Endothelial cell of umbilical vein (primary cell): Measurements from ENCODE around the gene LMTK2. TPM values are rescaled to one million over a fixed set of nuclear protein-coding genes. Genes with fewer than 3 reads are reported as not detected.

Experiments
- BruUV-seq: library from RNA; stranded (reverse); fragments of 400-500 nt; replicated peaks from 2 replicates; lab custom pipeline; 2021; lab: Mats Ljungman, UMichigan
- CTCF ChIA-PET: fragments of 300-600, 350-600 bp; sonication (Branson Sonifier 250); formaldehyde crosslinking; loops from one replicate; lab custom pipeline; 2021; ENCODE audit warnings: antibody characterized with exemption, inconsistent platforms; lab: Charles Lee
- POLR2A ChIA-PET: fragments of 300-600, 350-600 bp; sonication (Branson Sonifier 250); formaldehyde crosslinking; loops from one replicate; lab custom pipeline; 2021; ENCODE audit warnings: antibody characterized with exemption, inconsistent platforms; lab: Charles Lee
- DNase-seq: peaks from one replicate; pipeline ENCODE4 v3.0.0-alpha.2; 2011; ENCODE audit warnings: low read depth, low spot score
- FAIRE-seq: peaks from 2 replicates; lab custom pipeline; 2011; peaks lifted over from hg19 to GRCh38; lab: Jason Lieb, UNC
- H2AFZ ChIP-seq: 2 replicates; pipeline ENCODE4 v1.6.0; 2012; ENCODE audit warnings: low read depth, low read length, control low read depth, inconsistent platforms
- H3K27ac ChIP-seq: 2 replicates; pipeline ENCODE4 v1.5.1; 2011; ENCODE audit warnings: low read depth, mild to moderate bottlenecking, control low read depth, low read length, moderate library complexity; ENCODE audit not compliant: insufficient read depth
- H3K27me3 ChIP-seq, 2 experiments: 2 replicates each; pipeline versions ENCODE4 v1.6.0 to v1.6.1; 2011; ENCODE audit warnings: low read length in 2 of 2, mixed read lengths in 1 of 2; ENCODE audit not compliant: control insufficient read depth in 2 of 2, insufficient read depth in 2 of 2
- H3K36me3 ChIP-seq, 2 experiments: 2 replicates in 1 of 2; 3 replicates in 1 of 2; pipeline ENCODE4 v1.5.1; 2011; ENCODE audit warnings: low read length in 2 of 2, mild to moderate bottlenecking in 1 of 2, moderate library complexity in 1 of 2; ENCODE audit not compliant: control insufficient read depth in 2 of 2, insufficient read depth in 2 of 2; ENCODE audit errors: extremely low read depth in 1 of 2
- H3K4me1 ChIP-seq: 3 replicates; pipeline ENCODE4 v1.5.1; 2011; ENCODE audit warnings: mild to moderate bottlenecking, low read length; ENCODE audit not compliant: control insufficient read depth, insufficient read depth; ENCODE audit errors: extremely low read depth
- H3K4me2 ChIP-seq: 2 replicates; pipeline ENCODE4 v1.6.1; 2011; ENCODE audit warnings: low read length, control low read depth, mixed read lengths; ENCODE audit not compliant: insufficient read depth
- H3K4me3 ChIP-seq, 3 experiments: fragments of 200-600 bp in 1 of 3; sonication (generic), shearing (Covaris generic) in 1 of 3; replicated peaks in 1 of 3; 2 replicates each; pipeline ENCODE4 v1.5.1; 2011 to 2016; ENCODE audit warnings: control low read depth in 3 of 3, low read length in 3 of 3, mild to moderate bottlenecking in 2 of 3, inconsistent platforms in 1 of 3, low read depth in 1 of 3, moderate library complexity in 1 of 3; ENCODE audit not compliant: insufficient read depth in 1 of 3
- H3K79me2 ChIP-seq: 2 replicates; pipeline ENCODE4 v1.6.0; 2012; ENCODE audit warnings: low read length, inconsistent platforms; ENCODE audit not compliant: control insufficient read depth, insufficient read depth
- H3K9ac ChIP-seq: replicated peaks from 2 replicates; pipeline ENCODE3; 2011; ENCODE audit warnings: low read length, control low read depth; ENCODE audit not compliant: insufficient read depth; ENCODE audit errors: extremely low read depth
- H3K9me1 ChIP-seq: replicated peaks from 3 replicates; pipeline ENCODE4 v1.6.0; 2011; ENCODE audit warnings: mild to moderate bottlenecking, low read length; ENCODE audit not compliant: control insufficient read depth, insufficient read depth; ENCODE audit errors: extremely low read depth
- H3K9me3 ChIP-seq: replicated peaks from 2 replicates; pipeline ENCODE4 v1.5.1; 2012; ENCODE audit warnings: low read length, inconsistent platforms; ENCODE audit not compliant: control insufficient read depth, insufficient read depth
- H4K20me1 ChIP-seq: replicated peaks from 2 replicates; pipeline ENCODE3; 2011; ENCODE audit warnings: mild to moderate bottlenecking, low read length; ENCODE audit not compliant: control insufficient read depth, insufficient read depth; ENCODE audit errors: extremely low read depth
- CTCF ChIP-seq, 2 donors: IDR thresholded peaks; 1 replicate in 1 of 2; 2 replicates in 1 of 2; pipeline ENCODE4 v1.5.1; 2011; ENCODE audit warnings: low read length in 2 of 2, mild to moderate bottlenecking in 2 of 2, moderate library complexity in 2 of 2, control low read depth in 1 of 2, inconsistent platforms in 1 of 2, low read depth in 1 of 2; ENCODE audit not compliant: insufficient read depth in 1 of 2; ENCODE audit errors: extremely low read depth in 1 of 2
- EZH2 ChIP-seq: IDR thresholded peaks from 2 replicates; pipeline ENCODE4 v1.6.1; 2012; ENCODE audit warnings: borderline replicate concordance, low read depth, mild to moderate bottlenecking, moderate library complexity, low read length, inconsistent platforms; ENCODE audit not compliant: severe bottlenecking
- FOS ChIP-seq: IDR thresholded peaks from 2 replicates; pipeline ENCODE4 v1.6.1; 2011; ENCODE audit warnings: mild to moderate bottlenecking, low read length, moderate library complexity, borderline replicate concordance; ENCODE audit not compliant: insufficient read depth
- GATA2 ChIP-seq: IDR thresholded peaks from 2 replicates; pipeline ENCODE4 v1.7.0; 2011; ENCODE audit warnings: low read depth, mild to moderate bottlenecking, moderate library complexity, mixed read lengths, low read length; ENCODE audit not compliant: insufficient read length, insufficient read depth
- JUN ChIP-seq: IDR thresholded peaks from 2 replicates; pipeline ENCODE4 v1.6.1; 2011; ENCODE audit warnings: borderline replicate concordance, low read depth; ENCODE audit not compliant: insufficient read length, insufficient read depth
- MAX ChIP-seq: IDR thresholded peaks from 2 replicates; pipeline ENCODE4 v1.6.1; 2011; ENCODE audit not compliant: insufficient read depth, insufficient read length
- MYC ChIP-seq: IDR thresholded peaks from one replicate; pipeline ENCODE4 v1.6.1; 2011; ENCODE audit warnings: mild to moderate bottlenecking, low read depth, low read length
- POLR2A ChIP-seq: IDR thresholded peaks from 2 replicates; pipeline ENCODE4 v1.6.1; 2012; ENCODE audit warnings: low read depth, mild to moderate bottlenecking, control low read depth, low read length
- POLR2AphosphoS5 ChIP-seq: IDR thresholded peaks from 2 replicates; pipeline ENCODE4 v1.6.1; 2012; ENCODE audit warnings: low read depth, mild to moderate bottlenecking, control low read depth, low read length, moderate library complexity; ENCODE audit not compliant: insufficient read depth
- dilution Hi-C: fragments of 300-500 bp; cut with MboI; formaldehyde crosslinking; loops from one replicate; pipeline ENCODE4 v1.15.0; 2019; ENCODE audit warnings: low sequenced_read_pairs; ENCODE audit not compliant: extremely low pct_ligation_motif_present
- intact Hi-C: fragments of 100-400 bp; cut with micrococcal nuclease; formaldehyde crosslinking; loops from one replicate; pipeline ENCODE4 v1.10.0; 2022
- polyA plus RNA-seq, 4 experiments: library from polyadenylated mRNA; depleted of rRNA in 3 of 4; stranded (reverse) in 3 of 4; unstranded in 1 of 4; fragments of >200 nt; gene quantifications; 2 replicates each; pipeline versions ENCODE4 v1.2.1 to v1.2.3, GENCODE V29; 2011 to 2012; ENCODE audit warnings: missing spikeins in 1 of 4
- total RNA-seq: library from RNA; stranded (reverse); gene quantifications from 2 replicates; pipeline ENCODE4 v1.2.3, GENCODE V29; 2021

Gene LMTK2
- total and polyA plus RNA-seq, 2 donors (not counting 3 experiments of a cell fraction or from before 2014, with no cell fraction given), result 5.9 to 13.8 TPM

DNA sequence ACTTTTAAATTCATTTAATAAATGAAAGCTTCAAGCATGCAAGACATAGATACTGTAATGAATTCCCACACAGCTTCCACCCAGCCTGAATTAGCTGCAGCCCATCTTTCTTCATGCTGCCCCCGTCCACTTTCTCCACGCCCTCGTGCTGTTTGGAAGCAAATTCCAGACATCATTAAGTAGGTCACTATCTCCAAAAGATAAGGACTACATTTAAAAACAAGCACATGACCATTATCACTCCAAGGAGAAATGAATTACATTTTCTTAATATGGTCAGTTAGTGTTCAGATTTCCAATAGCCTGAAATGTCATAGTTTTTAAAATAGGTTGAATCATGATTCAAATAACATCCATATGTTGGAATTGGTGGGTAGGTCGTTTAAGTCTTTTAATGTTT lies 24.3 kb downstream of the LMTK2 start:
- Histone ChIP-seq H3K79me2 (peaks cover 27% of the 10 kb centered on the region), H3K27ac (peak overlapping the region; percentile 64), H3K4me1 (peaks cover 30% of the 10 kb centered on the region), H4K20me1 (no peaks in the 10 kb centered on the region), H3K9ac (no peak overlapping the region), H2AFZ (no peak overlapping the region), H3K9me1 (no peaks in the 10 kb centered on the region), H3K4me3 (no peak overlapping the region), H3K27me3 (no peaks in the 10 kb centered on the region), H3K4me2 (no peak overlapping the region), H3K9me3 (no peaks in the 10 kb centered on the region), H3K36me3 (no peaks in the 10 kb centered on the region)
- no TSS peak for BruUV-seq
- ChIA-PET POLR2A (no interaction called here), CTCF (interaction anchor here (1.2 to 5.3 kb wide), 8 partner anchors 13 to 108 kb away, joined by 5 to 46 read pairs (median 8); no protein-coding TSS in a partner anchor)
- FAIRE-seq (no peak), DNase-seq (no peak)
- intact Hi-C loops (loop anchor here (1.0 kb wide), 2 partner anchors 21 to 25 kb away; partner anchors contain the start of gene LMTK2), dilution Hi-C loops (no loop called here)
- TF ChIP-seq POLR2AphosphoS5 (no peak), MAX (no peak), EZH2 (no peak), CTCF (IDR thresholded peaks at IDR 0.05; ENCODE audit: extremely low read depth in 1 of 2, insufficient read depth in 1 of 2, low read depth in 1 of 2, low read length in 2 of 2) (no peak), JUN (no peak), MYC (no peak), GATA2 (no peak), POLR2A (no peak), FOS (no peak)
